Epithelial cell of esophagus (primary cell): ENCODE data around the gene LCN10.

ENCODE experiments used
- DNase-seq: peaks from one replicate; pipeline ENCODE4 v3.0.0; 2010; ENCODE audit warnings: low read depth
- H3K4me3 ChIP-seq: 2 replicates; pipeline ENCODE4 v1.5.1; 2011; ENCODE audit warnings: mild to moderate bottlenecking, low read length, control low read depth
- TF ChIP-seq, protein P1 (sequence below): IDR thresholded peaks from 2 replicates; pipeline ENCODE4 v1.5.1; 2011; ENCODE audit warnings: low read depth, mild to moderate bottlenecking, low read length, control low read depth, inconsistent platforms; ENCODE audit not compliant: insufficient read depth; ENCODE audit errors: missing control alignments

Gene LCN10

DNA sequence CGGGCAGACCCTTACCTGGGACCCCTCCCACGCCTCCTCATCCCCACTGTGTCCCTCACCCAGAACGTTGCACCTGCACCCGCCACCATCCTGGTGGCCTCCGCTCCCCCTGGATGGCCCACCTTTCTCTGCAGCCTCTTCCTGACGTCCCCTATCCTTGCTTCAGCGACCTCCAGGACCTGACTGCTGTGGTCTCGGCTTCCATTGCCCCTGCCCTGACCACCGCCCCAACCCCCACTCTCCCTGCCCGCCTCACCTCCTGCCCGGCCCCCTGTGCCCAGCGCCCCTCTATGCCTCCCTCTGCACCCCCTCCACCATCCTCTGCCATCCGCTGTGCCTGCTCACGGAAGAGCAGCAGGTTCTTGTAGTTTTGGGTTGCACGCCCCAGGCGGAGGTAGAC lies 2.2 kb downstream of the LCN10 start:
- H3K4me3 ChIP-seq, result no peak overlapping the region
- DNase-seq, result no peak
- TF ChIP-seq, protein P1, sequence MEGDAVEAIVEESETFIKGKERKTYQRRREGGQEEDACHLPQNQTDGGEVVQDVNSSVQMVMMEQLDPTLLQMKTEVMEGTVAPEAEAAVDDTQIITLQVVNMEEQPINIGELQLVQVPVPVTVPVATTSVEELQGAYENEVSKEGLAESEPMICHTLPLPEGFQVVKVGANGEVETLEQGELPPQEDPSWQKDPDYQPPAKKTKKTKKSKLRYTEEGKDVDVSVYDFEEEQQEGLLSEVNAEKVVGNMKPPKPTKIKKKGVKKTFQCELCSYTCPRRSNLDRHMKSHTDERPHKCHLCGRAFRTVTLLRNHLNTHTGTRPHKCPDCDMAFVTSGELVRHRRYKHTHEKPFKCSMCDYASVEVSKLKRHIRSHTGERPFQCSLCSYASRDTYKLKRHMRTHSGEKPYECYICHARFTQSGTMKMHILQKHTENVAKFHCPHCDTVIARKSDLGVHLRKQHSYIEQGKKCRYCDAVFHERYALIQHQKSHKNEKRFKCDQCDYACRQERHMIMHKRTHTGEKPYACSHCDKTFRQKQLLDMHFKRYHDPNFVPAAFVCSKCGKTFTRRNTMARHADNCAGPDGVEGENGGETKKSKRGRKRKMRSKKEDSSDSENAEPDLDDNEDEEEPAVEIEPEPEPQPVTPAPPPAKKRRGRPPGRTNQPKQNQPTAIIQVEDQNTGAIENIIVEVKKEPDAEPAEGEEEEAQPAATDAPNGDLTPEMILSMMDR, result no peak

GRCh38 chr9:136740069-136740468 lies 2.7 kb downstream of the LCN10 start:
- TF ChIP-seq, protein P1, result no peak
- DNase-seq, result no peak
- no peak overlapping the region for H3K4me3 ChIP-seq

DNA sequence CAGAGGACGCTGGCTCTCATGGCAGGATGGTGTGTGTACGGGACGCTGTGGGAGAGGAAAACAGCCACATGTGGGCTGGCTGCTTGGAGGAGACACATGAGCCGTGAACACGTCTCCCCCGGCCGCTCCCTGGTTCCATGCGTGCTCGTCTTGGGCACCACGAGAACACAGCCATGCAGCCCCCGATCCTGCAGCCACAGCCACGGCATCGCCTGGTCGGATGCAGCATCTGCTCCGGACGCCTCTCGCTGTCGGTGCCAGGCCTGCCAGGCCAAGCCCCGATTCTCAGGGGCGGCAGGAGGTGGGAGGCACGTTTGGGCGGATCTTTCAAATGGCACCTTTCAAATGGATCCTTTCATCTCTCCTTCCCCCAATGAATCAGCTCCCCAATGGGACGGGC lies 3.2 kb downstream of the LCN10 start:
- DNase-seq, result no peak
- TF ChIP-seq, protein P1, result no peak
- H3K4me3 ChIP-seq, result no peak overlapping the region

DNA sequence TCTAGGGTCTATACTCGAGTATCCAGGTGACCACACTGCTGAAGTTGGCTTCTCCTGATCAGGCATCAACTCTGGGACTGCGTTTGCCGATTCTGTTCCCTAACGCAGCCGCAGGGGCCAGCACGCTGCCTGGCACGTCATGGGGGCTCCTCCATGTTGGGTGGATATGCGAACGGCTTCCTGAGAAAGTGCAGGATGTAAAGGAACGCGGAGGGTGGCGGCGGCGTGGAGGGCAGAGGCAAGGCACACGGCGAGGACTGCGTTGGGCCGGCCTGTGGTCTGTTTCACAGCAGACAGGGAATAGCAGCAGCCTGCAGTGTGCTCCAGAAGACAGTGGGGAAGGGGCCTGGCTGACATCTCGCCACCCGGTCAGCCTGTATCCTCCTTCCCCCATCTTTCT lies 3.8 kb downstream of the LCN10 start:
- H3K4me3 ChIP-seq, result no peak overlapping the region
- TF ChIP-seq, protein P1, result no peak
- DNase-seq, result no peak

DNA sequence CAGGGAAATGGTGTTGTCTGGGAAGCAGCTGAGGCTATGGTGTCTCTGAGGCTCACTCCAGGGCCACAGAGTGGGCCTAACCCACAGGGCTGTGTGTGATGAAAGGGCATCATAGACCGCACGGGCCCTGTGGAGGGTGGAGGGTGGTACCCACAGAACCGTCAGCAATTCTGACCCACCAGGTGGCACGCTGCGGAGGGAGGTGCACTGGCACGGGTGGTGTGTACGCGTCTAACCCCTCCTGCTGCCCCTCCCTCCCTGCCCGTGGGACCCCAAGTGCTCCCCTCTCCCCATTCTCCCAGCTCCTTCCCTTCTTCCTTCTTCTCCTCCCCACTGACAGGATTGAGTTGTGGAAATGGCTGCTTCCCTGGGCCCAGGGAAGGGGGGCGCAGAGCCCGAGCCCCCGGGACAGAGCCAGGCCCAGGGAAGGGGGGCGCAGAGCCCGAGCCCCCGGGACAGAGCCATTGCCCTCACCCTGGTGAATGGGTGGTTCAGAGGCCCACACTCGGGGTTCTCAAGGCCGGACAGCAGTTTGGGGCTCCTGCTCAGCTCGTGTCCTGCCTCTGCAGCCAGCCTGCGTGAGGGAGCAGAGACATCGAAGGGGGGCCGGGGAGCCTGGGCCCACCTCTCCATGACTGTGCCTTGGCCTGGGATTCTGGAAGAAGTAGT lies 6.8 kb downstream of the LCN10 start:
- no peak overlapping the region for H3K4me3 ChIP-seq
- TF ChIP-seq, protein P1, result no peak
- DNase-seq, result no peak

GRCh38 chr9:136734837-136735496 lies 7.8 kb downstream of the LCN10 start:
- TF ChIP-seq, protein P1, result no peak
- no peak for DNase-seq
- no peak overlapping the region for H3K4me3 ChIP-seq

DNA sequence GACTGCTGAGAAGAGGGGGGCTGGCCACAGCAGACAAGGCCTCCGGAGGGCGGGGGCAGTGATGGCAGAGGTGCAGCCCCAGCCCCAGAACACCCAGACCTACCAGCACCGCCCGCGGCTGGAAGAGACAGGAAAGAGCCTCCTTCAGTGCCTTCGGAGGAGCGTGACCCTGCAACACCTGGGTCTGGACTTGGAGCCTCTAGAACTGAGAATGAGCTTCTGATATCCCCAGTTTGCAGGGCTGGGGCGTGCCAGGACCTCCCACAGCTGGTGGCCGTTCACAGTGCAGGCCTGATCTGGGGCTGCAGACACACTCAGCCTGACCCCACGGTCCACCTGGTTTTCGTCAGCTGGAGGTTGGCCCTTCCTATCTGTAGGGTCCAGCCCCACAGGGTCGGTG lies 9.1 kb downstream of the LCN10 start:
- H3K4me3 ChIP-seq, result no peak overlapping the region
- no peak for DNase-seq
- TF ChIP-seq, protein P1, result no peak
